ENCODE results near the gene KAZN.
"Not testable (repeated sequence)": the region's sequence is repeated elsewhere in the genome, so short reads cannot be mapped to it uniquely, and the experiment has no call there.

Gene KAZN

DNA sequence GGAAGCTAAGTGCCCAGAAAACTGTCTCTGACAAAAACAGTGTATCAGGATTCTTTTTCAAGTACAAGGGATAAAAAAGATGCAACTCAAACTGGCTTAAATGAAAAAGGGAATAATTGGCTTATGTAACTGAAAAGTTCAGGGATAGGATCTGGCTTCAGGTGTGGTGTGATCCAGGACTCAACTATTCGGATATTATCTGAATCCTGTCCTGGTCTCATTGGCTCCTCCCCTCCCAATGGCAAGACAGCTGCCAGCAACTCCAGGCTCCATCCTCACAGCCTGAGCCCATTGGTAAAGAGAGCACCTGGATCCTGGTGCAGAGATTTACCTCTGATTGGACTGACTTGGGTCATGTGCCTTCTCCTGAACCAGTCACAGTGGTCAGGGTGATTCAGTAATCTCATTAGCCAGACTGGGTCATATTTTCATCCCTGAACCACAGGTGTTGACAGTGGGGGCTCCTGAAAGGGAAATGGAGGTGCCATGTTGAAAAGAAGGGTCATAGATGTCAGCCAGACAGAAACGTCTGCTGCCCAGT is 349.7 kb downstream of the KAZN start:
- no peak for DNase-seq

- DNase-seq: no peak
Measured at GRCh38 chr1:14949270-14949835, 350.9 kb downstream of the KAZN start.

- no peak for DNase-seq
Measured at GRCh38 chr1:14949836-14950713, 351.6 kb downstream of the KAZN start.

DNA sequence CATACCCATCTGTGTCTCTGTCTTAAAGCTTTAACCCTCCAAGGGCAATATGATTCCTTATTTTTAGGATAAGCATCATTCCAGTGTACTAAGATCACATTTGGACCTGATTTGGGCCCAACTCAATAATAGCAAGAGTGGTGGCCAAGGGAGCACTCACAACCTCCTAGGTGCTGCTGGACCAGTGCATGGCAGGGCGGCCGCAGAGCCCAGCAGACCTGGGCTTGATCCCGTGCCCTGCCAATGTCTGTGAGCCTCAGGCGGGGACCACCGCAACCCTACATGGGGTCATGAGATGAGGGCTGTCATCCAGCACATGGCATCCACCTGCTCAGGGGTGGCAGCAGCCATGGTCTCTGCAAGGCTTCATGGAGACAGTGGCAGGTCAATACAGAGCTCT is 353.3 kb downstream of the KAZN start:
- no peak for DNase-seq

DNA sequence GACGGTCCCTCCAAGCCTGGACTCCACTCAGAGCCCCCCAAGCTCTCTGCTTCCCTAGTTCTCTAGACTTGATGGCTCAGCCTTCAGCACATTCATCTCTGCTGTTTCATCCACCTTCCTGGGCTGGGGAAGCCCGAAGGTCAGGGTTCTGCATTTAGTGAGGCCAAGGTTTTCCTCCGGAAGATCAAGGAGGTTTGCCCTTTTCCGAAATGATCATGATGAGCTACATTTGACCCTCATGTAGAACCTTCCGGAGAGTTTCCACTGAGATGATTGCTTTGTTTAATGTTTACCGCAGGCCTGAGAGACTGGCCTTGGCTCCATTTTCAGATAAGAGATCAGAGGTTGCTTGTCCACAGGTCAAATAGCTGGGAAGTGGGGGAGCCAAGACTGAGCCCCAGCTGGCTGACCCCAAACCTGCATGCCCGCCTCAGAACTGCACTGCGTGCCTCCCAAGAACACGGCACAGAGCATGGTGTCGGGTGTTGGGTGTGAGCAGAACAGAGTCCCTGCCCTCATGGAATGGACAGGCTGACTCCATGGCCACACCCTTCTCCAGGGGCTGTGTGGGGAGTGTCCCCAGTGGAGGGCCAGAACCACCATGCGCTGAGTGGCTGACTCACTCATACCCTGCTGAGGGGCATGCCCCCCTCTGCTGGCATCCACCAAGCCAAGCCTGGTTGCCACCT is 354.3 kb downstream of the KAZN start:
- DNase-seq: no peak

- no peak for DNase-seq
Measured at GRCh38 chr1:14954210-14954609, 355.7 kb downstream of the KAZN start.

GRCh38 chr1:14954930-14955329 is 356.4 kb downstream of the KAZN start:
- no peak for DNase-seq

DNA sequence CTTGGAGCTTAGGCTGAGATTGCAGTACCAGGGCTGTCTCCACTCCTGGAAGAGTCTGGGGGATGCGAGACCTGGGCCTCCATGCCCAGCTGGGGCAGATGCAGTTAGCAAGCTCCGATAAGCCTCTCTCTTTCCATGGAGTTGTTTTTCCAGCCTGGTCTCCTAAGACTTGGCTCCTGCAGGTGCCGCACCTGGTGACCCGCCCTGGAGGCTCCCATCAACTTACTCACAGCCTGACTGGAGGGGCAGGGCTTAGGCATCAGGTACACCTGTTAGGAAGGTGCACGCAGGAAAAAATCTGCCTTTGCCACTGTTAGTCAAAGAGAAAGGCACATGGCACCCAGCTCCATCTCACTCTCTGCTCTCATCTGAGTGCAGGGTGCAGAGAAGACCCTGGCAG is 356.9 kb downstream of the KAZN start:
- DNase-seq: no peak

GRCh38 chr1:14955976-14956375 is 357.5 kb downstream of the KAZN start:
- DNase-seq: no peak

DNA sequence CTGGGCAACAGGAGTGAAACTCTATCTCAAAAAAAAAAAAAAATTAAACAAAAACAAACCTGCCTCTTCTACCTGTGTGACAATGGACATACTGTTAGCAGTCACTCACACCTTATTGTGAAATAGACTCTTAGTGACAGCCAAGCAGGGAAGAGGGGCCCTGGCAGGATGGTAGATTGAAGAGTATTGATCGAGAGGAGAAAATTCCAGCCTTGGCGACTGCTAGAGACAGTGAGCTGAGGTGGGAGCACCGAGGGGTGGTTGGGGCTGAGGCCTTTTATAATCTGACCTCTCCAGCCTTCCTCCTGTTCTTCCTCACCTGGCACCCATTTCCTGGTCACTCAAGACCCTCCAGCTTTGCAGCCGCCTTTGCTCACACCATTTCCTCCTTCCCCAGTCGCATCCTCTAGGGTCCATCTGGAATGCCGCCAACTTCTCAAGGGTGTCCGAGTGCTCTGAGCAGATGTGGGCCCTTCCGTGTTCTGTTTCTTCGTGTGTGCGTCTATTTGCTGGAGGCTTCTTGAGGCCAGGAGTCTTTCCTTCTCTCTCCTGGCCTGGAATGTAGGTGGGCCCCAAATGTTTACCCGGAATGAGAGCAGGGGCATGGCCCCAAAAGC is 358.2 kb downstream of the KAZN start:
- DNase-seq: no peak

GRCh38 chr1:14957375-14958098 is 359.1 kb downstream of the KAZN start:
- no peak for DNase-seq

- no peak for DNase-seq
Measured at GRCh38 chr1:14958249-14959058, 360.0 kb downstream of the KAZN start.

GRCh38 chr1:14959059-14959694 is 360.7 kb downstream of the KAZN start:
- DNase-seq: no peak

DNA sequence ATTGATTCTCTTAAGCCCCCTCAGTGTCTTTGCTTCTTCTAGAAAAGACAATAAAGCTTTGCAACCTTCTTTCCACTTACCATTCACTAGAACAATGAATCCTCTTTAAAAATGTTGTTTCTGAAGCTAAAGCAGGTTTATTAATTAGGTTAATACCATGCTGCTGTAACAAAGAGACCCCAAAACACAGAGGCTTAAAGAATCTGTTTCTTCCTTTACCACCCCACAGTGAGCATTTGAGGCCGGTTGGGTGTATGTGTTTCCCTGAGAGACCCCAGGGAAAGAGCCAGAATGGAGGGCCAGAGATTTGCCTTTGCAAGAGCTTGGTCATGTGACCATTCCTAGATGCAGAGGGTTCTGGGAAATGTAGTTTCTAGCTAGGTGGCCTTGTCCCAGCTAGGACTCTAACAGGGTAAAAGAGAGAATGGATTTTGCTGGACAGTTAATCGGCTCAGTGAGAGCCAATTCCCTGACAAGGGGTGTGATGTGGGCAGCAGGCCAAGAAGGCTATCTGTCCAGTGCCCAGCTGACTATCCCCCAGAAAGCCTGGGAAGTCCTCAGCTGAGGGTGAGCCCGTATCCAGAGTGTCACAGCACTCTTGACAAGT is 363.3 kb downstream of the KAZN start:
- DNase-seq: no peak

GRCh38 chr1:14962407-14962806 is 363.9 kb downstream of the KAZN start:
- DNase-seq: no peak

- not testable (repeated sequence) for DNase-seq
Measured at GRCh38 chr1:14963791-14964710, 365.6 kb downstream of the KAZN start.

DNA sequence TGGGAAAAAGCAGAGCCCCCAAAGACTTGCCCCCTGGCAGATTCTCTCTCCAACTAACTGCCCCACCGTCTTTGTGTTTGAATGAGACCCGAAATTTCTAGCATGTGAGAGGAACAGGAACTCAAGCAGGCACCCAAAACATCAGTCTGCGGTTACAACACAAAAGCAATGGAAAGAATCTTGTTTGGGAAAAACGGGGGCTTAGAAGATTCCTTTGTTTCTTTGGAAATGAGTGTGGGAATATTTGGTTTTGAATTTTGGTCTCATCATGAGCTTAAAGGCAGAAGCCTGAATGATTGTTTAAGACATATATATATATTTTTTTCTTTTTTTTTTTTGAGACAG is 366.2 kb downstream of the KAZN start:
- DNase-seq: no peak

DNA sequence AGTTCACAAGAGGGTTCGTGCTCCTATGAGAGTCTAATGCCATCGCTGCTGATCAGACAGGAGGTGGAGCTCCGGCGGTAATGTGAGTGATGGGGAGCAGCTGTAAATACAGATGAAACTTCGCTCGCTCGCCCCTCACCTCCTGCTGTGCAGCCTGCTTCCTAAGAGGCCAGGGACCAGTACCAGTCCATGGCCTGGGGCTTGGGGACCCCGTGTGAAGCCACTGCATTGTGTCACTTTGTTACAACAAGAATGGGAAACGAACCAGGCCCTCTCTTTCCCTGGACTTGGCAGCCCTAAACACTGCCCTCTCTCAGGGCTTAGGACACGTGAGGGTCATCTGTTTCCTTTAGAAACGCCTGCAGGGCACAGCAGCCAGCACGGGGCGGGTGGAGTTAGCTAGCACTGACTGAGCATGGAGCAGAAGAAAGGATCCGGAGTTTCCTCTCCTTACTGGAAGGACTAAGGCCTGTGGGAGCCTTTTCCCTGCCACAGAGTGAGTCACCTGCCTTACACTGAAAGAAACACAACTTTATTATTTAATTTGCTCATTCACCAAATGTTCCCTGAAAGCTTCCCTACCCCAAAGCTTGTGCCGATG is 369.9 kb downstream of the KAZN start:
- DNase-seq: no peak

DNA sequence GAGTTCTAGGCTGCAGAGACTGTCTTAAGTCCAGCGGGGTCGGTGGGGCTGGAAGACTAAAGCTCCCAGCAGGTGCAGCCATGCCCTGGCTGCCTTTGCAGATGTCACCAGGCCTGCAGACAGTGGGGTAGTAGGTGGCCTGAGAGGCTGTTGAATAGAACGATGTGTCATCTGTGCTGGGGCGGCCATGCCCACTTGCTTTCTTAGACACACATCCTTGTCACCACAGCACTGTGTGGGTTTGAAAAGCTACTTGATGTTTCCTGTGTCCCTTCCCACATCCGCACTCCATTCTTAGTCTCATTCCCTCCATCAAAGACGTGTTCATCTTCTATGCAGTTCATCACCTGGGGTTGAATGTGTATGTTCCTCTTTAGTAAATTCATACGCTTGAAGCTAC is 370.5 kb downstream of the KAZN start:
- DNase-seq: peak; percentile 2

Data from activated T-cell treated with anti-CD3 and anti-CD28 coated beads for 4 hours (primary cell).